Esophagus squamous epithelium (tissue), 4 donors: ENCODE measurements around the gene ZBTB48.

Experiments
- CTCF ChIP-seq, 6 experiments: fragments of 450-650 bp in 4 of 6; fragments of 200-600 bp in 2 of 6; sonication (generic) in 2 of 6; IDR thresholded peaks; one replicate each; pipeline ENCODE4 v1.5.1; 2016 to 2019; ENCODE audit warnings: antibody characterized with exemption in 6 of 6, mild to moderate bottlenecking in 4 of 6, moderate library complexity in 4 of 6
- POLR2A ChIP-seq, 4 donors: fragments of 450-650 bp; IDR thresholded peaks; one replicate each; pipeline ENCODE4 v1.6.1; 2017; ENCODE audit warnings: antibody characterized with exemption in 4 of 4, mild to moderate bottlenecking in 4 of 4, moderate library complexity in 3 of 4

DNA sequence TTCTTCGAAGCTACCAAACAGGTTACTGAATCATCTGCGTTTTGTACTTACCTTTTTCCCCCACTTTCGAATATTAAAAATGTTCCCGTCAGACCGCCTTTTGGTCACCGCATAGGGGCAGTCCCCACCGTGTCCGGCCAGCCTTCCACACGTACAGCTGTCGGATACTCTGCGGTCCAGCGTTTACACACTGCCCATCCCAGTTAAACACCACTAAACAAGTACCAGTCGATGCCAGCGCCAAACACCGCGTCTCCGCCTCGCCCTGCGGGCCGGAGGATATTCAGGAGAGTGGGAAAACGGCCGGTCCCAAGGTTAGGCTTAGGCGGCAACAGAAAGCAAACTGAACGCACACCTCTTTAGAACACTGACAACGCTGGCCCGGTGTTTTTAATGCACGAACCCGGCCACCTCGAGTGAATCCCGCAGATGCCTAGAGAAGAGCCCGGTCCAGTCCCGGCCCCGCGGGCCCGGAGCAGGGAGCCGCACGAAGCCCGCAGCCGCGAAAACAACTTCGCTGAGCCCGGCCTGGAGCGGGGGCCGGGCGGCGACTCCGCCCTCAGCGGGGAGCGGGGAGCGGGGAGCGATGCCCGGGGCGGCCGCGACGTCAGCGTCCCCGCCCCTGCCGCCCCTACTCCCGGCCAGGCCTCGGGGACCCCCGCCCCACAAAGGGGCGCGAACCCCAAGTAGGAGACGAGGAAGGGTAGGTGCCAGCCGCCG, 33.0 kb downstream of the ZBTB48 start:
- TF ChIP-seq CTCF (IDR thresholded peaks at IDR 0.05) (no peak), POLR2A (IDR thresholded peaks at IDR 0.05) (peak in 2 of 4 donors; percentile 71 to 75)
